Mammary epithelial cell (primary cell): Measurements from ENCODE around the gene LONRF2.

Experiments used
- EZH2 ChIP-seq: IDR thresholded peaks from 2 replicates; pipeline ENCODE4 v1.6.1; 2012; ENCODE audit warnings: low read length, inconsistent platforms, borderline replicate concordance
- TF ChIP-seq, protein P1 (sequence below), 2 donors: IDR thresholded peaks in 1 of 2; conservative IDR thresholded peaks in 1 of 2; 2 replicates each; pipeline ENCODE4 v1.5.1; 2011 to 2012; ENCODE audit warnings: inconsistent platforms in 2 of 2, low read length in 2 of 2, mild to moderate bottlenecking in 2 of 2, control low read depth in 1 of 2, low read depth in 1 of 2; ENCODE audit not compliant: insufficient read depth in 1 of 2; ENCODE audit errors: extremely low read depth in 1 of 2

GRCh38 chr2:100285691-100286090 is 36.6 kb downstream of the LONRF2 start:
- TF ChIP-seq, protein P1, sequence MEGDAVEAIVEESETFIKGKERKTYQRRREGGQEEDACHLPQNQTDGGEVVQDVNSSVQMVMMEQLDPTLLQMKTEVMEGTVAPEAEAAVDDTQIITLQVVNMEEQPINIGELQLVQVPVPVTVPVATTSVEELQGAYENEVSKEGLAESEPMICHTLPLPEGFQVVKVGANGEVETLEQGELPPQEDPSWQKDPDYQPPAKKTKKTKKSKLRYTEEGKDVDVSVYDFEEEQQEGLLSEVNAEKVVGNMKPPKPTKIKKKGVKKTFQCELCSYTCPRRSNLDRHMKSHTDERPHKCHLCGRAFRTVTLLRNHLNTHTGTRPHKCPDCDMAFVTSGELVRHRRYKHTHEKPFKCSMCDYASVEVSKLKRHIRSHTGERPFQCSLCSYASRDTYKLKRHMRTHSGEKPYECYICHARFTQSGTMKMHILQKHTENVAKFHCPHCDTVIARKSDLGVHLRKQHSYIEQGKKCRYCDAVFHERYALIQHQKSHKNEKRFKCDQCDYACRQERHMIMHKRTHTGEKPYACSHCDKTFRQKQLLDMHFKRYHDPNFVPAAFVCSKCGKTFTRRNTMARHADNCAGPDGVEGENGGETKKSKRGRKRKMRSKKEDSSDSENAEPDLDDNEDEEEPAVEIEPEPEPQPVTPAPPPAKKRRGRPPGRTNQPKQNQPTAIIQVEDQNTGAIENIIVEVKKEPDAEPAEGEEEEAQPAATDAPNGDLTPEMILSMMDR (conservative IDR thresholded peaks at IDR 0.05 in 1 of 2, IDR thresholded peaks at IDR 0.05 in 1 of 2; ENCODE audit: extremely low read depth in 1 of 2, insufficient read depth in 1 of 2, low read depth in 1 of 2, low read length in 2 of 2) = no peak
- no peak for TF ChIP-seq EZH2
